Hepatic stellate cell (primary cell): Measurements from ENCODE around the gene CCDC88C.

Experiments
- DNase-seq: peaks from one replicate; pipeline ENCODE4 v3.0.0; 2011; ENCODE audit warnings: low spot score

CCDC88C gene

GRCh38 chr14:91399868-91400640 is 17.6 kb downstream of the CCDC88C start:
- no peak for DNase-seq

- no peak for DNase-seq
These were observed 18.9 kb downstream of the CCDC88C start for GRCh38 chr14:91398707-91399106.

- no peak for DNase-seq
These were observed 19.5 kb downstream of the CCDC88C start for GRCh38 chr14:91397965-91398591.

- DNase-seq: no peak
These were observed 20.4 kb downstream of the CCDC88C start for GRCh38 chr14:91396959-91397815.

- DNase-seq: no peak
These were observed 21.5 kb downstream of the CCDC88C start for GRCh38 chr14:91396013-91396660.

GRCh38 chr14:91395466-91395865 is 22.2 kb downstream of the CCDC88C start:
- DNase-seq: no peak

- no peak for DNase-seq
These were observed 23.2 kb downstream of the CCDC88C start for GRCh38 chr14:91394105-91395081.

GRCh38 chr14:91392623-91393303 is 24.9 kb downstream of the CCDC88C start:
- DNase-seq: no peak

- no peak for DNase-seq
These were observed 27.3 kb downstream of the CCDC88C start for GRCh38 chr14:91390165-91390778.

- no peak for DNase-seq
These were observed 28.5 kb downstream of the CCDC88C start for GRCh38 chr14:91389150-91389549.

- no peak for DNase-seq
These were observed 29.1 kb downstream of the CCDC88C start for GRCh38 chr14:91388551-91388975.

GRCh38 chr14:91387951-91388381 is 29.7 kb downstream of the CCDC88C start:
- no peak for DNase-seq

GRCh38 chr14:91387169-91387835 is 30.3 kb downstream of the CCDC88C start:
- no peak for DNase-seq

GRCh38 chr14:91385697-91386096 is 31.9 kb downstream of the CCDC88C start:
- no peak for DNase-seq

- no peak for DNase-seq
These were observed 32.4 kb downstream of the CCDC88C start for GRCh38 chr14:91385224-91385623.

- DNase-seq: no peak
These were observed 34.2 kb downstream of the CCDC88C start for GRCh38 chr14:91383439-91383838.

- no peak for DNase-seq
These were observed 35.6 kb downstream of the CCDC88C start for GRCh38 chr14:91381801-91382670.
